GM23338 (cell line): Measurements from ENCODE around the gene ADGRG2. TPM values are rescaled to one million over a fixed set of nuclear protein-coding genes. Genes with fewer than 3 reads are reported as not detected.

Source experiments
- EZH2 ChIP-seq: fragments of 200-600 bp; sonication (generic); IDR thresholded peaks from one replicate; pipeline ENCODE4 v1.8.0; 2017; ENCODE audit warnings: antibody characterized with exemption, mild to moderate bottlenecking, low read depth; ENCODE audit not compliant: unreplicated experiment
- REST ChIP-seq: IDR thresholded peaks from one replicate; pipeline ENCODE4 v1.6.1; 2018; ENCODE audit warnings: antibody characterized with exemption; ENCODE audit not compliant: unreplicated experiment
- polyA plus RNA-seq: library from polyadenylated mRNA; unstranded; fragments of >200 nt; fragmentation: Nextera tagmentation; extraction: Ambion mirVana; gene quantifications from 2 replicates; pipeline ENCODE4 v1.2.1, GENCODE V29; 2016
- total RNA-seq: library from RNA; depleted of rRNA; stranded (reverse); fragments of >200 nt; shearing (Covaris generic); gene quantifications from 2 replicates; pipeline ENCODE4 v1.2.3, GENCODE V29; 2014; rRNA removed

The ADGRG2 gene
- total and polyA plus RNA-seq, 2 experiments from 2014 or later: 4.0 to 10.8 TPM

GRCh38 chrX:18941896-18942295, 180.4 kb downstream of the ADGRG2 start (continued):
- TF ChIP-seq REST: no peak
- TF ChIP-seq EZH2: no peak

Other genes with a start within 250 kb of the ADGRG2 start
- 23.7 and 23.9 TPM in 2 replicates for gene PHKA2, start 138.4 kb downstream of the ADGRG2 start, total RNA-seq
- 8.0 and 9.2 TPM in 2 replicates for gene PHKA2, start 138.4 kb downstream of the ADGRG2 start, polyA plus RNA-seq
- gene PDHA1, start 221.5 kb upstream of the ADGRG2 start, total RNA-seq: 77.3 and 100 TPM in 2 replicates
- 201 and 257 TPM in 2 replicates for gene PDHA1, start 221.5 kb upstream of the ADGRG2 start, polyA plus RNA-seq